H9 (cell line): ENCODE data around the gene PDLIM7. TPM values are rescaled to one million over a fixed set of nuclear protein-coding genes. Genes with fewer than 3 reads are reported as not detected.

Experiments
- DNase-seq: peaks from one replicate; pipeline ENCODE4 v3.0.0-alpha.2; 2017
- H2AFZ ChIP-seq: one replicate; pipeline ENCODE4 v1.6.1; 2013; ENCODE audit warnings: mild to moderate bottlenecking, low read length, control low read depth, moderate library complexity
- H2AK5ac ChIP-seq: 2 replicates; pipeline ENCODE4 v1.6.1; 2013; ENCODE audit warnings: low read length, control low read depth, mixed read lengths; ENCODE audit not compliant: insufficient read length
- H2BK120ac ChIP-seq: one replicate; pipeline ENCODE4 v1.6.1; 2013; ENCODE audit warnings: low read depth, mild to moderate bottlenecking, low read length, control low read depth, inconsistent platforms; ENCODE audit not compliant: poor library complexity, severe bottlenecking
- H2BK12ac ChIP-seq: 2 replicates; pipeline ENCODE4 v1.6.1; 2013; ENCODE audit warnings: low read length, control low read depth, mixed read lengths, low read depth; ENCODE audit not compliant: insufficient read length
- H2BK15ac ChIP-seq: 2 replicates; pipeline ENCODE4 v1.6.1; 2013; ENCODE audit warnings: low read depth, low read length, control low read depth
- H2BK20ac ChIP-seq: one replicate; pipeline ENCODE4 v1.6.1; 2013; ENCODE audit warnings: low read depth, mild to moderate bottlenecking, low read length, control low read depth, inconsistent platforms; ENCODE audit not compliant: poor library complexity, severe bottlenecking
- H2BK5ac ChIP-seq: 2 replicates; pipeline ENCODE4 v1.6.1; 2013; ENCODE audit warnings: low read length, control low read depth, mixed read lengths; ENCODE audit not compliant: insufficient read length
- H3K14ac ChIP-seq: 2 replicates; pipeline ENCODE4 v1.6.1; 2013; ENCODE audit warnings: low read length, control low read depth; ENCODE audit not compliant: insufficient read depth
- H3K18ac ChIP-seq: 2 replicates; pipeline ENCODE4 v1.6.1; 2013; ENCODE audit warnings: low read depth, mild to moderate bottlenecking, mixed read lengths, low read length, control low read depth; ENCODE audit not compliant: insufficient read length
- H3K23ac ChIP-seq: 2 replicates; pipeline ENCODE4 v1.6.1; 2013; ENCODE audit warnings: low read length, control low read depth, mixed read lengths, low read depth; ENCODE audit not compliant: insufficient read length
- H3K23me2 ChIP-seq: 2 replicates; pipeline ENCODE4 v1.6.1; 2013; ENCODE audit warnings: low read depth, mild to moderate bottlenecking, mixed read lengths, low read length, control low read depth; ENCODE audit not compliant: insufficient read length, poor library complexity, severe bottlenecking
- H3K27ac ChIP-seq: 2 replicates; pipeline ENCODE4 v1.5.1; 2013; ENCODE audit warnings: low read length, control low read depth, mixed read lengths, low read depth; ENCODE audit not compliant: insufficient read length
- H3K27me3 ChIP-seq: 2 replicates; pipeline ENCODE4 v1.6.1; 2013; ENCODE audit warnings: low read length, control low read depth, inconsistent platforms; ENCODE audit not compliant: insufficient read depth
- H3K4ac ChIP-seq: 2 replicates; pipeline ENCODE4 v1.6.1; 2013; ENCODE audit warnings: low read depth, mild to moderate bottlenecking, control low read depth, inconsistent platforms, low read length, moderate library complexity
- H3K4me1 ChIP-seq: 2 replicates; pipeline ENCODE4 v1.6.1; 2013; ENCODE audit warnings: low read length, control low read depth, inconsistent platforms; ENCODE audit not compliant: insufficient read depth
- H3K4me2 ChIP-seq: 2 replicates; pipeline ENCODE4 v1.6.1; 2013; ENCODE audit warnings: low read length, control low read depth, mixed read lengths; ENCODE audit not compliant: insufficient read length, insufficient read depth
- H3K56ac ChIP-seq: 2 replicates; pipeline ENCODE4 v1.6.1; 2013; ENCODE audit warnings: low read depth, mild to moderate bottlenecking, mixed read lengths, low read length, control low read depth; ENCODE audit not compliant: insufficient read length
- H3K79me1 ChIP-seq: 2 replicates; pipeline ENCODE4 v1.6.1; 2013; ENCODE audit warnings: low read depth, mild to moderate bottlenecking, moderate library complexity, low read length, control low read depth, inconsistent platforms; ENCODE audit not compliant: insufficient read depth, poor library complexity, severe bottlenecking
- H3K79me2 ChIP-seq: 2 replicates; pipeline ENCODE4 v1.6.1; 2013; ENCODE audit warnings: low read length, control low read depth, inconsistent platforms; ENCODE audit not compliant: insufficient read depth
- H3K9ac ChIP-seq: 2 replicates; pipeline ENCODE4 v1.6.1; 2013; ENCODE audit warnings: low read length, control low read depth, mixed read lengths; ENCODE audit not compliant: insufficient read length; ENCODE audit errors: extremely low read depth
- H3K9me3 ChIP-seq: one replicate; pipeline ENCODE4 v1.6.1; 2013; ENCODE audit warnings: low read depth, low read length, inconsistent platforms; ENCODE audit not compliant: control insufficient read depth
- H3T11ph ChIP-seq: one replicate; pipeline ENCODE4 v1.6.1; 2013; ENCODE audit warnings: mild to moderate bottlenecking, low read length, control low read depth, inconsistent platforms
- H4K20me1 ChIP-seq: one replicate; pipeline ENCODE4 v1.6.1; 2013; ENCODE audit not compliant: control insufficient read depth, insufficient read length, insufficient read depth
- H4K5ac ChIP-seq: 2 replicates; pipeline ENCODE4 v1.6.1; 2013; ENCODE audit warnings: low read depth, mild to moderate bottlenecking, mixed read lengths, low read length, control low read depth; ENCODE audit not compliant: insufficient read length
- H4K8ac ChIP-seq: replicated peaks from 2 replicates; pipeline ENCODE4 v1.6.1; 2013; ENCODE audit warnings: low read length, control low read depth, mixed read lengths, low read depth; ENCODE audit not compliant: insufficient read length
- H4K91ac ChIP-seq: 2 replicates; pipeline ENCODE4 v1.6.1; 2013; ENCODE audit warnings: low read depth, mild to moderate bottlenecking, moderate library complexity, mixed read lengths, low read length, control low read depth; ENCODE audit not compliant: insufficient read length
- H3K27ac Mint-ChIP-seq, 3 experiments: 2 replicates in 2 of 3; 3 replicates in 1 of 3; pipeline ENCODE4 v1.8.0; 2020 to 2021; ENCODE audit warnings: mixed read lengths in 3 of 3, mild to moderate bottlenecking in 1 of 3, moderate library complexity in 1 of 3
- H3K27me3 Mint-ChIP-seq: 2 replicates; pipeline ENCODE4 v1.8.0; 2021; ENCODE audit warnings: low read depth, mild to moderate bottlenecking, moderate library complexity, mixed read lengths
- H3K36me3 Mint-ChIP-seq, 3 experiments: 2 replicates in 2 of 3; 3 replicates in 1 of 3; pipeline ENCODE4 v1.8.0; 2020 to 2021; ENCODE audit warnings: low read depth in 3 of 3, mixed read lengths in 3 of 3; ENCODE audit not compliant: insufficient read depth in 1 of 3
- H3K4me1 Mint-ChIP-seq, 2 experiments: 2 replicates each; pipeline ENCODE4 v1.8.0; 2020; ENCODE audit warnings: mixed read lengths in 2 of 2
- H3K4me3 Mint-ChIP-seq, 2 experiments: 2 replicates in 1 of 2; 3 replicates in 1 of 2; pipeline ENCODE4 v1.8.0; 2020 to 2021; ENCODE audit warnings: mild to moderate bottlenecking in 2 of 2, mixed read lengths in 2 of 2, moderate library complexity in 1 of 2
- H3K9me3 Mint-ChIP-seq, 2 experiments: 2 replicates in 1 of 2; 3 replicates in 1 of 2; pipeline ENCODE4 v1.8.0; 2020; ENCODE audit warnings: mild to moderate bottlenecking in 2 of 2, mixed read lengths in 2 of 2, moderate library complexity in 1 of 2
- WGBS: extraction: QIAGEN DNeasy Blood & Tissue Kit; methylation state at CpG from one replicate; pipeline ENCODE4 v1.1.7; 2013; ENCODE audit warnings: missing lambda C conversion rate, low lambda C conversion rate, mixed read lengths; ENCODE audit not compliant: insufficient read length; ENCODE audit errors: extremely low coverage; 5-methylcytosine and 5-hydroxymethylcytosine counted together
- total RNA-seq: library from RNA; stranded (reverse); gene quantifications from 2 replicates; pipeline ENCODE4 v1.2.1, GENCODE V29; 2021
- TF ChIP-seq, protein P1 (sequence below): fragments of 200-600 bp; sonication (generic); conservative IDR thresholded peaks from 3 replicates; pipeline ENCODE4 v1.8.0; 2021; ENCODE audit warnings: antibody characterized with exemption, mild to moderate bottlenecking

The PDLIM7 gene
- total RNA-seq, 1 experiment from 2014 or later = 137 TPM

DNA sequence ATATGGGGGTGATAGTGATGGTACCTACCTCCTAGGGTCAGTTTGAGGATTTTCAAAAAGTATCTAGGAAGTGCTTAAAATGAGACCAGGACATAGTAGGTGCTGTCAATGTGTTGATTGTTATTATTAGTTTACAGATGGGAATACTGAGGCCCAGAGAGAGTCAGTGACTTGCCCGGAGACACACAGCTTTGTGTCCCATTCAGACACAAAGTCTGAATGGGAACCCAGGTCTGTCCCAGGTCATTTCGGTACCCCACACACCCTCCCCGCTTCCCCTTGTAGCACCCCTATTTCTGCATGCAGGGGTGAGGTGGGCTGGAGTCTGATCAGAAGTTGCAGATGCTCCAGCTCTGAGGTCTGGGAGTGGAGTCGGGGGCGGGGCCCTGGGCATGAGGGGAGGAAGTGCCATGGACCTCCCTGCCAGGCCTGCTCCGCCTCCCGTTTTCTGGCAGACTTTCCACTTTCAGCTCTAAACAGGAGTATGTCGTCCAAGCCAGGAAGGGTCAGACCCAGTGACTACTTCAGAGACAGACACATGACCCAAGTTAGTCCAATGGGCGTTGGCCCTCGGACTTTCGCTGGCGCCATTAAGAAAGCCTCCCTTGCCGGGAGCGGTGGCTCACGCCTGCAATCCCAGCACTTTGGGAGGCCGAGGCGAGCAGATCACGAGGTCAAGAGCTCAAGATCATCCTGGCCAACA lies 20.7 kb downstream of the PDLIM7 start:
- Mint-ChIP-seq H3K36me3 (peaks cover 7 to 22% (median 19%) of the 10 kb centered on the region in 3 experiments; a peak in 6 of 7 replicates), H3K4me1 (peaks cover 30 to 42% of the 10 kb centered on the region in 2 experiments), H3K27ac (peak overlapping the region in 1 of 3 experiments; percentile 2; a peak in 1 of 7 replicates), H3K4me3 (no peak overlapping the region), H3K27me3 (no peaks in the 10 kb centered on the region; the same call in 1 of the 2 replicates), H3K9me3 (no peaks in the 10 kb centered on the region)
- Histone ChIP-seq H4K91ac (no peak overlapping the region), H2BK5ac (no peak overlapping the region), H3K56ac (no peak overlapping the region), H3K9me3 (no peaks in the 10 kb centered on the region), H2AFZ (no peak overlapping the region), H3K79me1 (no peaks in the 10 kb centered on the region), H3K79me2 (peaks cover 9% of the 10 kb centered on the region; the same call in 1 of the 2 replicates), H3K27me3 (no peaks in the 10 kb centered on the region), H4K8ac (no peak overlapping the region), H3T11ph (no peak overlapping the region), H2BK120ac (no peak overlapping the region), H4K20me1 (no peaks in the 10 kb centered on the region), H3K4ac (no peak overlapping the region), H2BK15ac (no peak overlapping the region), H3K9ac (no peak overlapping the region), H3K23ac (no peak overlapping the region), H3K14ac (no peak overlapping the region), H3K27ac (no peak overlapping the region), H3K18ac (no peak overlapping the region), H2BK20ac (no peak overlapping the region), H3K4me1 (peaks cover 13% of the 10 kb centered on the region; the same call in 1 of the 2 replicates), H2BK12ac (no peak overlapping the region), H4K5ac (no peak overlapping the region), H3K4me2 (no peak overlapping the region), H3K23me2 (peaks cover 4% of the 10 kb centered on the region), H2AK5ac (no peak overlapping the region)
- TF ChIP-seq, protein P1, sequence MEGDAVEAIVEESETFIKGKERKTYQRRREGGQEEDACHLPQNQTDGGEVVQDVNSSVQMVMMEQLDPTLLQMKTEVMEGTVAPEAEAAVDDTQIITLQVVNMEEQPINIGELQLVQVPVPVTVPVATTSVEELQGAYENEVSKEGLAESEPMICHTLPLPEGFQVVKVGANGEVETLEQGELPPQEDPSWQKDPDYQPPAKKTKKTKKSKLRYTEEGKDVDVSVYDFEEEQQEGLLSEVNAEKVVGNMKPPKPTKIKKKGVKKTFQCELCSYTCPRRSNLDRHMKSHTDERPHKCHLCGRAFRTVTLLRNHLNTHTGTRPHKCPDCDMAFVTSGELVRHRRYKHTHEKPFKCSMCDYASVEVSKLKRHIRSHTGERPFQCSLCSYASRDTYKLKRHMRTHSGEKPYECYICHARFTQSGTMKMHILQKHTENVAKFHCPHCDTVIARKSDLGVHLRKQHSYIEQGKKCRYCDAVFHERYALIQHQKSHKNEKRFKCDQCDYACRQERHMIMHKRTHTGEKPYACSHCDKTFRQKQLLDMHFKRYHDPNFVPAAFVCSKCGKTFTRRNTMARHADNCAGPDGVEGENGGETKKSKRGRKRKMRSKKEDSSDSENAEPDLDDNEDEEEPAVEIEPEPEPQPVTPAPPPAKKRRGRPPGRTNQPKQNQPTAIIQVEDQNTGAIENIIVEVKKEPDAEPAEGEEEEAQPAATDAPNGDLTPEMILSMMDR = no peak
- DNase-seq = no peak
- WGBS = no CpG with 5 or more reads among the region's 18 CpGs
